ENCODE measurements around the gene THAP10.
"Not testable (repeated sequence)": the region's sequence is repeated elsewhere in the genome, so short reads cannot be mapped to it uniquely, and the experiment has no call there.

The THAP10 gene

DNA sequence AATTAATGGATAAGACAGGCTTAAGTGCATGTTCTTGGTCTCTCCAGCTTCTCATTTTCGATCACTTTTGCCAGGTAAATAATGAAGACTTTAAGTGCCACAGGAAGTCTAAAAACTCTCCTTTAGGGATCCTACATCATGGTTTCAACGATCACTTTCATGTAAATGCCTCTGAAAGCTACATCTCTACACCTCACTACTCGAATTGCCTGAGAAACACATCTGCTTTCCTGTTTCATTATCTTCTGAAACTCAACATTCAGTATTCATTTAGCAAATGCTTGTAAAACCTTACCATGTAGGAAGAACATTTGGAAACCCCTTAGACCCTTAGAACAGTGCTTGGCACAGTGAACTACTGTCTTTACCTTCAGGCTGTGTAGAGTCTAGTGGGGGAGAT lies 16.2 kb downstream of the THAP10 start:
- no peaks in the 10 kb centered on the region for H4K20me1 ChIP-seq (ENCODE audit: insufficient read depth, low read length)
- H3K36me3 ChIP-seq (ENCODE audit: insufficient read depth, low read length) = no peaks in the 10 kb centered on the region
- no peaks in the 10 kb centered on the region for H3K9me3 ChIP-seq (ENCODE audit: low read length)
- H3K27ac ChIP-seq (ENCODE audit: low read depth, low read length, poor library complexity, severe bottlenecking) = no peak overlapping the region
- no peaks in the 10 kb centered on the region for H3K4me1 ChIP-seq (ENCODE audit: insufficient read depth, low read length, severe bottlenecking)
- H3K27me3 ChIP-seq (ENCODE audit: insufficient read depth, low read length) = no peaks in the 10 kb centered on the region
- H3K9ac ChIP-seq (ENCODE audit: low read length) = no peak overlapping the region
- no peaks in the 10 kb centered on the region for H3K9me2 ChIP-seq (ENCODE audit: low read depth, low read length)
- H3K4me2 ChIP-seq (ENCODE audit: low read length) = no peak overlapping the region
- no peaks in the 10 kb centered on the region for H3F3A ChIP-seq (ENCODE audit: insufficient read depth, low read length)
- H3K4me3 ChIP-seq (ENCODE audit: low read depth, low read length, poor library complexity, severe bottlenecking) = no peak overlapping the region
- TF ChIP-seq, protein P1, sequence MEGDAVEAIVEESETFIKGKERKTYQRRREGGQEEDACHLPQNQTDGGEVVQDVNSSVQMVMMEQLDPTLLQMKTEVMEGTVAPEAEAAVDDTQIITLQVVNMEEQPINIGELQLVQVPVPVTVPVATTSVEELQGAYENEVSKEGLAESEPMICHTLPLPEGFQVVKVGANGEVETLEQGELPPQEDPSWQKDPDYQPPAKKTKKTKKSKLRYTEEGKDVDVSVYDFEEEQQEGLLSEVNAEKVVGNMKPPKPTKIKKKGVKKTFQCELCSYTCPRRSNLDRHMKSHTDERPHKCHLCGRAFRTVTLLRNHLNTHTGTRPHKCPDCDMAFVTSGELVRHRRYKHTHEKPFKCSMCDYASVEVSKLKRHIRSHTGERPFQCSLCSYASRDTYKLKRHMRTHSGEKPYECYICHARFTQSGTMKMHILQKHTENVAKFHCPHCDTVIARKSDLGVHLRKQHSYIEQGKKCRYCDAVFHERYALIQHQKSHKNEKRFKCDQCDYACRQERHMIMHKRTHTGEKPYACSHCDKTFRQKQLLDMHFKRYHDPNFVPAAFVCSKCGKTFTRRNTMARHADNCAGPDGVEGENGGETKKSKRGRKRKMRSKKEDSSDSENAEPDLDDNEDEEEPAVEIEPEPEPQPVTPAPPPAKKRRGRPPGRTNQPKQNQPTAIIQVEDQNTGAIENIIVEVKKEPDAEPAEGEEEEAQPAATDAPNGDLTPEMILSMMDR (IDR thresholded peaks at IDR 0.05; ENCODE audit: low read length) = no peak
- no peak for TF ChIP-seq EZH2 (IDR thresholded peaks at IDR 0.05; ENCODE audit: borderline replicate concordance, low read length)
- no peak overlapping the region for H2AFZ ChIP-seq (ENCODE audit: low read length)
- H3K79me2 ChIP-seq (ENCODE audit: insufficient read depth, low read length) = no peaks in the 10 kb centered on the region

GRCh38 chr15:70875001-70875782 lies 17.0 kb downstream of the THAP10 start:
- Histone ChIP-seq H3K27ac (ENCODE audit: low read depth, low read length, poor library complexity, severe bottlenecking) (no peak overlapping the region), H3K9me3 (ENCODE audit: low read length) (no peaks in the 10 kb centered on the region), H3K79me2 (ENCODE audit: insufficient read depth, low read length) (no peaks in the 10 kb centered on the region), H3K9ac (ENCODE audit: low read length) (no peak overlapping the region), H3F3A (ENCODE audit: insufficient read depth, low read length) (no peaks in the 10 kb centered on the region), H3K4me3 (ENCODE audit: low read depth, low read length, poor library complexity, severe bottlenecking) (no peak overlapping the region), H3K4me2 (ENCODE audit: low read length) (no peak overlapping the region), H3K9me2 (ENCODE audit: low read depth, low read length) (no peaks in the 10 kb centered on the region), H3K36me3 (ENCODE audit: insufficient read depth, low read length) (no peaks in the 10 kb centered on the region), H3K4me1 (ENCODE audit: insufficient read depth, low read length, severe bottlenecking) (no peaks in the 10 kb centered on the region), H3K27me3 (ENCODE audit: insufficient read depth, low read length) (no peaks in the 10 kb centered on the region), H2AFZ (ENCODE audit: low read length) (no peak overlapping the region), H4K20me1 (ENCODE audit: insufficient read depth, low read length) (no peaks in the 10 kb centered on the region)
- TF ChIP-seq EZH2 (IDR thresholded peaks at IDR 0.05; ENCODE audit: borderline replicate concordance, low read length) = no peak
- TF ChIP-seq, protein P1 (IDR thresholded peaks at IDR 0.05; ENCODE audit: low read length) = no peak

DNA sequence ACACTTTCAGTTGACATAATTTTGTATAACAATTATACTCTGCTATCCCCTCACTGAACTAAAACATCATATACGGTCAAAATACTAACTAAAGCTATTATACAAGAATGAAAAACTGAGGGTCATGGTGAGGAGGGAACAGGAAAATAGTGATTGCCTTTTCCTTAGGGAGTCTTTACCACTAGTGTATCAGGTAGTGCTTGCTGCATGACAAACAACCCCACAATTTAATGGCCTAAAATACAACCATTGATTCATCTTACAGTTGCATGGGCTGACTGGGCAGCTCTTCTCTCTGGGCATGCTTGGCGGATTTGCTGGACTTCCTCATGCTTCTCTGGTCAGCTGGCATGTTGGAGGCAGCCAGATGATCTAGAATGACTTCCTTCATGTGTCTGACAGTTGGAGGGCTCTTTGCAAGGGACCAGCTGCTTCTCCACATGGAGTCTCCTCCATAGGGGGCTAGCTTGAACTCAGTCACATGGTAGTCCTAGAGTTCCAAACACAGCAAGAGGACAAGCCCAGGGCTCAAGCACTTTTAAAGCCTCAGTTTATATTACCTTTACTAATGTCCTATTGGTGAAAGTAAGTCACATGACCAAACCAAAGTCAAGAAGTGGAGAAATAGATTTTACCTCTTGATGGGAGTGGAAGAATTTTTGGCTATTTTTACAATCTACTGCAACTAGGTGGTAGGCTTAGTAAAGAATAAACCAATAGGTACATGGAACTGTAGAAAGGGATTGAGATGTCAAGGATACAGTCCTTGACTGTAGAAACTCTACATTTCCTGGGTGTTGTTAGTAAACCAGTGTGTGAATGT lies 18.8 kb downstream of the THAP10 start:
- TF ChIP-seq EZH2 (IDR thresholded peaks at IDR 0.05; ENCODE audit: borderline replicate concordance, low read length) = no peak
- TF ChIP-seq, protein P1 (IDR thresholded peaks at IDR 0.05; ENCODE audit: low read length) = no peak
- H3K27ac ChIP-seq (ENCODE audit: low read depth, low read length, poor library complexity, severe bottlenecking) = no peak overlapping the region
- no peaks in the 10 kb centered on the region for H3K36me3 ChIP-seq (ENCODE audit: insufficient read depth, low read length)

DNA sequence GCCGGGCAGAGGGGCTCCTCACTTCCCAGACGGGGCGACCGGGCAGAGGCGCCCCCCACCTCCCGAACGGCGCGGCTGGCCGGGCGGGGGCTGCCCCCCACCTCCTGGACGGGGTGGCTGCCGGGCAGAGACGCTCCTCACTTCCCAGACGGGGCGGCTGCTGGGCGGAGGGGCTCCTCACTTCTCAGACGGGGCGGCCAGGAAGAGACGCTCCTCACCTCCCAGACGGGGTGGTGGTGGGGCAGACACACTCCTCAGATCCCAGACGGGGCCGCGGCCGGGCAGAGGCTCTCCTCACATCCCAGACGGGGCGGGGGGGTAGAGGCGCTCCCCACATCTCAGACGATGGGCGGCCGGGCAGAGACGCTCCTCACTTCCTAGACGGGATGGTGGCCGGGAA lies 20.7 kb downstream of the THAP10 start:
- H3K4me1 ChIP-seq (ENCODE audit: insufficient read depth, low read length, severe bottlenecking); H3K9me2 ChIP-seq (ENCODE audit: low read depth, low read length); H3K9me3 ChIP-seq (ENCODE audit: low read length); H4K20me1 ChIP-seq (ENCODE audit: insufficient read depth, low read length); H3F3A ChIP-seq (ENCODE audit: insufficient read depth, low read length); H3K27ac ChIP-seq (ENCODE audit: low read depth, low read length, poor library complexity, severe bottlenecking); H3K36me3 ChIP-seq (ENCODE audit: insufficient read depth, low read length); H2AFZ ChIP-seq (ENCODE audit: low read length); H3K4me3 ChIP-seq (ENCODE audit: low read depth, low read length, poor library complexity, severe bottlenecking); H3K4me2 ChIP-seq (ENCODE audit: low read length); H3K9ac ChIP-seq (ENCODE audit: low read length); H3K27me3 ChIP-seq (ENCODE audit: insufficient read depth, low read length); H3K79me2 ChIP-seq (ENCODE audit: insufficient read depth, low read length): not testable (repeated sequence)

More for the DNA sequence above, 18.8 kb downstream of the THAP10 start:
- no peaks in the 10 kb centered on the region for H3K9me2 ChIP-seq (ENCODE audit: low read depth, low read length)
- no peak overlapping the region for H2AFZ ChIP-seq (ENCODE audit: low read length)
- H3K27me3 ChIP-seq (ENCODE audit: insufficient read depth, low read length) = no peaks in the 10 kb centered on the region
- H3K9ac ChIP-seq (ENCODE audit: low read length) = no peak overlapping the region
- H3K9me3 ChIP-seq (ENCODE audit: low read length) = no peaks in the 10 kb centered on the region
- H3K4me3 ChIP-seq (ENCODE audit: low read depth, low read length, poor library complexity, severe bottlenecking) = no peak overlapping the region
- no peaks in the 10 kb centered on the region for H3K79me2 ChIP-seq (ENCODE audit: insufficient read depth, low read length)
- no peaks in the 10 kb centered on the region for H3K4me1 ChIP-seq (ENCODE audit: insufficient read depth, low read length, severe bottlenecking)
- no peaks in the 10 kb centered on the region for H3F3A ChIP-seq (ENCODE audit: insufficient read depth, low read length)
- H4K20me1 ChIP-seq (ENCODE audit: insufficient read depth, low read length) = no peaks in the 10 kb centered on the region
- H3K4me2 ChIP-seq (ENCODE audit: low read length) = no peak overlapping the region
